Ureter (tissue), 1 donor: ENCODE measurements around the gene CAD. TPM values are rescaled to one million over a fixed set of nuclear protein-coding genes. Genes with fewer than 3 reads are reported as not detected.
A peak's percentile ranks its signal among the peaks of the same experiment; 100 is the strongest.
"Not testable (repeated sequence)": the region's sequence is repeated elsewhere in the genome, so short reads cannot be mapped to it uniquely, and the experiment has no call there.

Experiments
- DNase-seq: peaks from one replicate; pipeline ENCODE4 v3.0.0-alpha.2; 2020; ENCODE audit warnings: low spot score
- total RNA-seq: library from RNA; stranded (reverse); gene quantifications from one replicate; pipeline ENCODE4 v1.2.4, GENCODE V29; 2023
- donor health status: DM: yes; HTN: yes; CAD: no.

The CAD gene
- total RNA-seq, 1 donor from 2014 or later = 63.6 TPM

- DNase-seq = no peak
Measured at GRCh38 chr2:27256855-27257454, 39.8 kb downstream of the CAD start.

- DNase-seq = no peak
Measured at GRCh38 chr2:27258051-27258450, 40.9 kb downstream of the CAD start.

GRCh38 chr2:27261241-27261925 is 44.2 kb downstream of the CAD start:
- no peak for DNase-seq

- DNase-seq = no peak
Measured at GRCh38 chr2:27261926-27262298, 44.7 kb downstream of the CAD start.

- no peak for DNase-seq
Measured at GRCh38 chr2:27262379-27263286, 45.5 kb downstream of the CAD start, which contains the start of gene SLC30A3. SLC30A3 (minus strand) TSS chr2:27263047; CDS start chr2:27262906, 141 bp downstream.

- DNase-seq = no peak
Measured at GRCh38 chr2:27263287-27264252, 46.4 kb downstream of the CAD start.

- DNase-seq = no peak
Measured at GRCh38 chr2:27264253-27264752, 47.1 kb downstream of the CAD start.

GRCh38 chr2:27264753-27265535 is 47.8 kb downstream of the CAD start:
- peak; percentile 53 for DNase-seq

GRCh38 chr2:27265536-27265870 is 48.3 kb downstream of the CAD start:
- DNase-seq = no peak

GRCh38 chr2:27268296-27268695 is 51.1 kb downstream of the CAD start:
- DNase-seq = not testable (repeated sequence)

- DNase-seq = no peak
Measured at GRCh38 chr2:27270131-27270530, 53.0 kb downstream of the CAD start.

- no peak for DNase-seq
Measured at GRCh38 chr2:27270670-27271069, 53.5 kb downstream of the CAD start.

GRCh38 chr2:27271631-27272340 is 54.6 kb downstream of the CAD start:
- DNase-seq = no peak

GRCh38 chr2:27272537-27273522 is 55.7 kb downstream of the CAD start:
- not testable (repeated sequence) for DNase-seq

GRCh38 chr2:27275211-27276150 is 58.3 kb downstream of the CAD start, which contains the start of gene DNAJC5G:
DNAJC5G (plus strand) TSS chr2:27275433; CDS start chr2:27276729, 1,296 bp downstream.
- no peak for DNase-seq

- no peak for DNase-seq
Measured at GRCh38 chr2:27278010-27278409, 60.8 kb downstream of the CAD start.

- no peak for DNase-seq
Measured at GRCh38 chr2:27280826-27281225, 63.7 kb downstream of the CAD start.
